AML-193 (cell line): Measurements from ENCODE around the gene DYSF.

Experiments used
- DNase-seq, 2 experiments: peaks; one replicate each; lab custom pipeline; 2025; lab: John Stamatoyannopoulos, UW

DYSF gene

DNA sequence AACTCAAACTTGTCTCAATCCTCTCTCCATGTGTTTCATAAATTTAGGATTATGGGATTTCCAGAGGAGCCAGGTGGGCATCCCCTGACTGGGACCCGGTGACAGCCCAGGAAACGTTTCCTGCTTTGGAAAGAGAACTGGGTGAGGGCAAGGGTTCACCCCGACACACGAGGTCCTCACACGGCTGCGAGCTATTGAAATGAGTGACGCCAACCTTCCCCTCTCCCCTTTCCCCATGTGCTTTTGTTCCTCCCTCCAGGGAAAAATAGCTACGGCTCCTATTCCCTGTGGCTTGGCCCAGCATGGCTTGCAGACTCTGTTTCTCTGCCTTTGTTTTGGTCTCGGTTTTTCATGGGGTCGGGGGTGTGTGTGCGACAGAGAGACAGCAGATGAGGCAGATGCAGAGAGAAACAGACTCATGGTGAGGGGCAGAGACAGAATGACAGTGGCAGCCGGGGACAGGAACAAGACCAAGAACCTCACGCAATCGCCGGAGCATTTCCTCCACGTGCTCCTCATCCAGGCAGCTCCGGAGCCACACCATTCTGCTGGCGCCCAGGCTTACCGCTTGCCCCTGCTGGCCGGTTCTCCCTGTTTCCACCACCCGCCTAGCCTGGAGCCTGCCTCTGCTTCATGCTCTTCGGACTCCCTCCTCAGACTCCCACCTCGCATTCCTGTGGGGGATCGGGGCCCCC is 238.5 kb downstream of the DYSF start:
- DNase-seq = no peak

DNA sequence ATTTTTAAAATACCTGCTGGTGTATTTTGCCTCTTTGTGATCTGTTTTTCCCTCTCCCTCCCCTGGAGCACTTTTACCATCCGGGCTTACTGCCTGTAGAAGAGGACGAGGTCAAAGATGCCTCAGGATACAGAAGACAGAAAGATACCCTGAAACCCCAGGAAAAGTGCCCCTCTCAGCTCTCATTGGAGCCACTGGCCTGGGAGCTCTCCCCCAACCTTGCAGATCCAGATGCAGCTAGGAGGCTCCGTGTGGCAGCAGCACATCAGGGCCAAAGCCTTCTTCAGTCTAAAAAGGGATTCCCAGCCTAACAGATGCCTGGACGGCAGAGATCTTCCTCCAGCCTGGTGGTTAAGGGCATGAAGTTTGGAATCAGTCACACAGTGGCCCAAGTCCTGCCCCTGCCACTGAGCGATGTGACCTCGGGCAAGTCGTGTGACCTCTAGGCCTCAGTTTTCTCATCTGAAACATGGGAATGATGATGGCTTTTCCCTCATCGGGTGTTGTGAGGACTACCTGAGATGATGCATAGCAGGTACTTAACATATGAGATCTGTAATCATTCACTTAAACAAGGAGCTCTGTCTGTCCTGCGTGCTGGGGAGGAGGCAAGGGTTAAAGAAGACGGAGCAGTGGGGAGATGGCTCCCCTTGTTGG is 239.4 kb downstream of the DYSF start:
- DNase-seq = no peak

DNA sequence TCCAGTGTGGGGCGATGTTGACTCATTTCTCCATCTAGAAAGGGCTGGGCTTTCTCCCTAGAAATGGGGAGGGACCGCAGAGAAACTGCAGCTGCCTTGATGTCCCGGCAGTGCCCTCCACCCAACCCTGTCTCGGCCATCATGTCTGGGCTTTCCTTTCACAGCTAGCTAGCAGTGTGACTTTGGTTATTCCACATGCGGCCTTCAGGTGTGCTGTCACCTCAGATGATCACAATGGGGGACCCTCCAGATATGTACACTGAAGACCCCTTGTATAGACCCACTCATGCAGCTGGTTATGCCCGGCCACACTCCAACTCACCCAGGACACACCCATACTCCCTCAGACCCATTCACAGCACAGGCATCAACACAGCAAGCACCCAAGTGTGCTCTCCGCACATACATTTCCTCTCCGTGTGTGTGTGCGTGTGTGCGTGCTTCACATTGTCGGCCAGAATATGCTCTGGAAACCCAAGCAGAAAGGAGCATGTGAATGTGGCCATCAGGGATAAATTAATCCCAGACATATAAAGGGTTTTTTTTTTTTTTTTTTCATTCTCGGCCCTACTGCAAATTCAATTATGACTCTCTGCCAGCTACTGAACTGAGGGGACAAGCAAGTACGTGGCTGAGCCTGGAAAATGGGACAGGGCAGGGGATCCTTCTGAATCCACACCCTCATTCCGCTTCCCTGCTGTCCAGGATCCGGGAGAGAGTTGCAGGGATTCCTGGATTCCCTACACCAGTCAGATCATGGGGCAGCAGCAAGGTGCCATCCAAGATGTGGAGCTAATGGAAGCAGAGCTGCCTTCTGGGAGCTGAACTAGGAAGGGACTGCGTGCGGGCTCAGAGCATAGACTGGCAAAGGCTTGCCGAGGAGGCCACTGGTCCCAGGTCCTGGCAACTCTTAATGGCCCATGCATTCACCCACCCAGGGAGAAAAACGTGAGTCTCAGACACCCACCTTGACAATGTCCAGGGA is 240.2 kb downstream of the DYSF start:
- DNase-seq = no peak

DNA sequence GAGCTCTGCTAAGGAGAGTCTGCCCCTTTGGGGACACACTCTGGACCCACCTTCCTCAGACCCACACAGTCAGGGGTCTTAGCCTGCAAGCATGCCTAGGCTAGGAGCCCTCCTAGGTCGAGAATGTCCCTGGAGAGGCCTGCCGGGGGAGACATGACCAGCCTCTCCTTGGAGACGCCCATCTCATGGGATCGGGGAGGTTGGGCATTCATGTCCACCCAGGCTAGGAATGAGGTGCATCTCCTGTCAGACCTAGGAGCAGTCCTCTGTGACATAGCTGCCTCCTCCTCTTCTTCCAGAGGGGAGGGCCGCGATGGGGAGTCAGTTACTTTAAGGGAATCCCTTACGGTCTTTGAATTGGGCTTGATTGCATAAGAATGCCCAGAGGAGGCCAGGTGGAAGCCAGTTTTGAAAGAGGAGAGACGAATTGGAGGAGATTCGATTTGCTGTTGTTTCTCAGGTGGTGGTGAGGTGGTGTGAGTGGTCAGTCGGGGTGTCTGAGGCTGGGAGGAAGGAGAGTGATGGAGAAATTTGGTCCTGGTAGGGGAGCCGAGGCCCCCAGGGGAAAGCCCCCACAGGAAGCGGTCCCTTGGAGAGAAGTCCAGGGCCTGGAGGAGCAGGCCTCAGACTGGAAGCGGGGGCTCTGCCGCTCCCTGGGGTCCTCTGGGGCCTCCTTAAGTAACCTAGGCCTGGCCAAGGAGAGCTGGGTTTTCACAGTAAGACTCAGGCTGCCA is 241.3 kb downstream of the DYSF start:
- DNase-seq = no peak

DNA sequence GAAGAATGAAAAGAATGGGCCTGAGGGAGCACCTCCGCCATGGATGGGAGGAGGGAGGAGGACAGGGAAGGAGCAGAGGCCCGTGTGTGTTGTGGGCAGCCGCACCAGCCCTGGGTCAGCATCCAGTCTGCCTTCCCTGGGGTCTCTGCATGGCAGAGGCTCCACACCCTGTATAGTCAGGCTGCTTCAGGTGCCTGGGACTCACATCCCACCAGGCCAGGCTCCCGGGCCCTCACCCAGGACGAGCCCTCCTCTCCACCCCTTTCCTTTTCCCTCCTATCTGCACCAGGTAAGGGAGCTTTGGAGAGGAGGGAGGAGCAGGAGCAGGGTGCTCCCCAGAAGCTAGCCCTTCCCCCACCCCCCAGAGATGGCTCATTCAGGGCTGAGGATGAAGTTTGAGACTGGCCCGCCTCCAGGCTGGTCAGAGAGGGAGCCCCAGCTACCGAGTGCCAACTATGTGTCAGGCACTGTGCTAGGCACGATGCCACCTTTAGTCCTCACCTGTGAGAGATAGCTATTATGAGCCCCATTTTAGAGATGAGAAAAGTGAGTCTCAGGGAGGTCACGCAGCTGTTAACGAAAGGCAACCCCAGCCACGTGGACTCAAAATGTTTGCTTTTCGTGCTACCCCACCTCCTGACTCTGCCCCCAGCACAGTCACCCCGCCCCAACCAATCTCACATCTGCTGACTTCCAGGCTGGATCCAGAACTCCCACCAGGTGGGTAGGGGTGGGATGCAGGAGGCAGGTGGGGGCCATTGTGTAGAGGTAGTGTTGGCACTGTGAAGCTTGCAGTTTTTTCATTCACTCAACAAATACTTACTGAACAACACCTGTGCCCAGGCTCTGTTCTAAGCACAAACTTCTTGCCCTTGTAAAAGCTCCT is 242.1 kb downstream of the DYSF start:
- no peak for DNase-seq

DNA sequence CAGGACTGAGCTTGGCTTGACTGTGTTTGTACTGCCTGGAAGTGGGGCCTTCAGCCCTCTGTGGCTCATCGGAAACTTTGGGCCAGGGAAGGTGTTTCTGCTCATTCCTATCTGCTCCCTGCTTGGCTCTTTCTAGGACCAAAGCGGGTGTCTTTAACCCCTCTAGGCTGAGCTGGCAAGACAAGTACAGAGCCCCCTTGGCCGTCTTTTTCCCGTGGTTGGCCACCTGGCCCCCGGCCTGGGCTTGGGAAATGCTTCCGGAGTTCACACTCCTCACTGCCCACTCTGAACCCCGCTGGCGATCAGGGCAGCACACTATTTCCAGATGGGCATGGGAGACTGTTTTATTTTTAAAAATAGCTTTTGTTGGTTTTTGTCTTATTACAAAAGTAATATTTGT is 243.0 kb downstream of the DYSF start:
- no peak for DNase-seq

DNA sequence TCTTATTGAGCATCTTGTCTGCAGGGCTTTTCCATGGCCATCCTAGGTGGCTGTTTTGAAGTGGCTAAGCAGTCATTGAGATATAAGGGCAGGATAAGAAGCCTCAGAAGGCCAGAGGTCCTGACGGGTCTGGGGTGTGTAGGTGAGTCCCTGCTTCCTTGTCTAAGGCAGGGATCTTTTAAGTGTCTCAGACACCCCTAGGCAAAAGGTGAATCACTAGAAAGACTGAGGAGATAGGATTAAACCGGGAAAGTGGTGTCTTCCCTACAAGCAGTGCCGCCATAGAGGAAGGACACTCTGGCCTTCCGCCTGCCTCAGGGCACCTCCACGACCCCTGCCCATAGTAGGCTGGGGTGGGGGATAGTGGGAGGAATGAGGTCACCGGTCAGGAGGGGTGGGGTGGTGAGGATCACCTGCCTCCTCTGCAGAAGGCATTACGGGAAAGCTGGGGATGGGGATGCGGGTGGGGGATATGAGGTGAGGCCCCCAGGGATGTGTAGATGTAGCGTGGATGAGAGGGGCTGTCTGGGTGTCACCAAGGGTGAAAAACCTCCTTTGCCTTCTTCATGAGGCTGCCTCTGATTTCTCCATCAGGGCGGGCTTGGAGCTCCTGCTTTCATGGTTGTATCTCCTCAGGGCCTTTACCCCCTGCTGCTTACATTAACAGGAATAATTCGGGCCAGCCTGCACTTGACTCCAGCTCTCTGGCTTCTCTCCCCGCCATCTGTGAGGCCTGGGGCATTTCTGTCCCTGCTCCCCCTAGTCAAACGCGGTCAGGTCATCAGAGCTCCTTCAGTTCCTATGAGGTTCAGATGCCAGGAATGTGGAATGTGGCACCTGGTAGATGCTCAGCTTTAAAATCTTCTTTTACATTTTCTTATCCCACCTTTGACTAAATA is 244.0 kb downstream of the DYSF start:
- DNase-seq = no peak

DNA sequence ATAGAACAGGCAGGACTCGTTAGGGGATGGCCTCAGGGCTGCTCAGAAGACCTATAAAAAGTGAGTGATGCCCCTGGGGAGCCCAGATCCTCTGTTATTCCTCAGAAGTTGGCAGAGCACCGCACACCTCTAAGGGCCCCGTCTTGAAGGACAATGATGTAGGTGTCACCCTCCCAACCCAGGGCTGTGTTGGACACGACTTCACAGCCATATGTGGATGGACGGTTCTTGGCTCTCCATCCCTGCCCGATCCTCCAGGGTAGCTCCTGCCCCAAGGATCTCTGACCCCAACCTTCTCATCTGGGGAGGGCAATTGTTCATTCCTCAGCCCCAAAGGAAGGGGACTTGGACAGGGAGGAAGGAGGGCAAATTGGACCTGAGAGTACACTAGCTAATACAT is 246.1 kb downstream of the DYSF start:
- no peak for DNase-seq

DNA sequence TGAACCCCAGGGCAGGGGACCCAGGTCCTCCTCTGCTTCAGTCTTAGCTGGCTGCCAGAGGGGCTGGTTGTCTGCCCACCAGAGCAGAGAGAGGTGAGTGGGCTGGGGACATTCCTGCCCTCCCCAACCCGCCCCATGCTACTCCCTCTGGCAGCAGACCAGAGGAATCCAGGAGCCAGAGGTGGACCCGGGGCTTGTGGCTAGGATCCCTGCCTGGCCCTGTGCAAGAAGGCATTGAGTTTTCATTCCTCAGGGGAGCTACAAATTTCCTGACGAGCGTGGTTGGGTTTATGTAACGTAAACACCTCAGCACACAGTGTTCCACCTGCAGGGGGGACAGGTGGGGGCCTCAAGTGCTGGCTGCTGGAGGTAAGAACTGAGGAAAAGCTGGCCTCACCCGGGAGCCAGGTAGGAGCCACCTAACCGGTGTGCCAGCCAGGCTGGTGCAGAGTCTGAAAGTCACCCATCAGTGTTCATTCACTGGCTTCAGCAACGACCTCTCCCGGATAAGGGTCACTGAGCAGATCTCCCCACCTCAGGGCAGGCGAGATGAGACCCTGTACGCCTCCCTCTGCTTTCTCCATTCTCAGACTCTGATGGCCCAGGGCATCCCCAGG is 246.8 kb downstream of the DYSF start:
- no peak for DNase-seq

DNA sequence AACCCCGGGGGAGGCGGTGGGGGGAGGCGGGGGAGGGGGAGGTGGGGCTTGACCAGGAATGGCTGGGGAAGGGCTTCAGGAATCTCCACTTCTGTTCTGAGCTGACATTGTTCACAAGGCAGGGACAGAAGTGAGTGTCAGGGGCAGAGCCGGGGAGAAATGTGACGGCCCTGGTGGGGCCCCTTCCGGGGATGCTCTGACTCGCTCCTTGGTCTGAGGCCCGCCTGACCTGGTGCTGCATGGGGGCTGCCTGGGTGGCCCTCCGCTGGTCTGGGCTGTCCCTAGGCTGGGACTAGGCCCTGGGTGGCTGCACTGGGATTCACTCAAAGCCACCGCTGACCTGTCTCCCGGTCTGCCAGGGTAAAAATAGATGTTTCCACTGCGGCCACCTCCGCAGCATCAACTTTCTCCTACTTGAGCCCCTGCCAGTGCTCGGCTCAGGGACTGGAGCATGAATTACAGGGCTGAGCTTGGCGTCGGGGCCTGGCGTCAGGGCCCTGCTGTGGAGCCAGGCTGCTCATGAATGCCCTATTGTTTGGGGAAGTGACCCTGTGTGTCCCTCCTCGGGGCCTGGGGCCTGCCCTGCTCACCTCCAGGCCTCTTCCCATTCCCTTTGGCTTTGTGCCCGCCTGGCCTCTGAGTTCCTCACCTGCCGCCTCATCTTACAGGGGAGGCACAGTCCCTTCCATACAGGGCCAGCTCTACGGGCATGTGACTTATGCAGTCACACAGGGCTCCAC is 247.5 kb downstream of the DYSF start:
- no peak for DNase-seq

DNA sequence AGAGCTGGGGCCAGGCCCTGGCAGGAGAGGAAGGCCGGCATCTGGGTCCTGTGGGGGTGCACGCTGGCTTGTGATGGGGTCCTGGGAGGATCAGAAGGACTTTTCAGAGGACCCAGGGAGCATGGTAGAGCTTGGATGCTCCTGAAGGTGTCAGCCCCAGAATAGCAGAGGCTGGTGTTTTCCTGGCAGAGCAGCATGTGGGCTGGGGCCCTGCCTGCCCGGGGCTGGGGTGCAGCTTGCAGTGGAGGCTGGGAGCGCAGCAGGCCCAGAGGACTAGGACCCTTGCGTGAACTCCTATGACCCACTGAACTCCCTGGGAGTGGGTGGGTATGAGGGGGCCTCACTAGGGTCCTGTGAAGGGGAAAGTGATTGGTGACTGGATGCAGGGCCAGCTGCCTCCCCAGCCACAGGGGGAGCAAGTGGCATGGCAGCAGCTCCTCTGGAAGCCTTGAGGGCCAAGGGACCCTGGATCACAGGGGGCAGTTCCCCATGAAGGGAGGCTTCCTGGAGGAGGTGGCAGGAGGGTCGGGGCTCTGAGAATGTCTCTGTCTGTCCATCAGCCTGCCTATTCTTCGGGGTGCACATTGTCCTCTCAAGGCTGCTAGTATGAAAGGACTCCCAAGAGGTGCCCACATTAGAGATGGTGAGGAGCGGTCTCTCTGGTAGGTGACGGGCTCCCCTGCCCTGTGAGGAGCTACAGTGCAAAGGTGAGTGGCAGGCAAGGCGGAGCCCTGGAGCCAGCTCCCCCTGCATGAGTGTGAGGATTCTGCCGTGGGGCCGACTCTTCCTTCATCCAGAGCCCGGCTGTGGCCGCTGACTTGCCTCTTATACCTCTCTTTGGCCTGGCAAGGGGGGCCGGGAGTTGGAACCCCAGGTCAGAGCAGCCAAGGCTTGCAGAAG is 249.0 kb downstream of the DYSF start:
- DNase-seq = no peak

DNA sequence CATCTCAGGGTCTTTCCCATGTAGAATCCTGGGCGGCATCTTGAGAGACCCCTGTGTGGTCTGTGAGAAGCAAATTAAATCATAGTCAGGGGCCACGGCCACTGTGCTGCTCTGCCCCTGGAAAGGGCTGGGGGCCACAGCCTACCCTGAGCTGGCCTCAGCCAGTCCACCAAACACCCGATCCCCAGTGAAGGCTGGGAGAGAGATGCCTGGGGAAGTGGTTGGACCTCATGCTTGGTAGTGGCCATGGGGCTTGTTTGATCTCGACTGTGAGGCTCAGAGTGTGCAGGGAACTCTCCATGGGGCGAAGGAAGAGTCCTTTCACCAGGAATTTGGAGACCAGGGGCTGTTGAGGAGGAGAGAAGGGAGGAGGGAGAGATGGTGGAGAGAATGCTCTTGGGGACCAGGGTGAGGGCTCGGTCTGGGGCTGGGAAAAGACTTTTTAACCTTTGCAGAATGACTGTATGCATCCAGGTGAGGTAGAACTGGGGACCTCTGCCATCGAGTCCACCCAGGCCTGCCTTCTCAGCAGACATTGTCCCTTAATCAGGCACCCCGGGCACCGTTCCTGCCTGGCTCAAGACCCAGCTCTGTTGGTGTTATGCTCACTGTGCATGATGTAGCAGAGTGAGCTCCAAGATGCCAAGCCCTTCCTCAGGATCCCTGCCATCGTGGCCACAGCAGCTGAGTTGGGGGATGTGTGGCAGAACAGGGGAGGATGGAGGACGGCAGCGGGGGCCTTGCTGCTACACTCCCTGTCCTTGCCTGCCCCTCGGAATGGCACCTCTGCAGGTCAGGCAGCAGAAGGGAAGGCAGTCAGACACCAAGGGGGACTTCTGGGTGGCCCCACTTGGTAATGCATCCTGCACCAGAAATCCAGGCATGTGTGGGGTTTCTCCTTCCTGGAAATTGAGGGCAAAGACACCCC is 249.9 kb downstream of the DYSF start:
- no peak for DNase-seq

DNA sequence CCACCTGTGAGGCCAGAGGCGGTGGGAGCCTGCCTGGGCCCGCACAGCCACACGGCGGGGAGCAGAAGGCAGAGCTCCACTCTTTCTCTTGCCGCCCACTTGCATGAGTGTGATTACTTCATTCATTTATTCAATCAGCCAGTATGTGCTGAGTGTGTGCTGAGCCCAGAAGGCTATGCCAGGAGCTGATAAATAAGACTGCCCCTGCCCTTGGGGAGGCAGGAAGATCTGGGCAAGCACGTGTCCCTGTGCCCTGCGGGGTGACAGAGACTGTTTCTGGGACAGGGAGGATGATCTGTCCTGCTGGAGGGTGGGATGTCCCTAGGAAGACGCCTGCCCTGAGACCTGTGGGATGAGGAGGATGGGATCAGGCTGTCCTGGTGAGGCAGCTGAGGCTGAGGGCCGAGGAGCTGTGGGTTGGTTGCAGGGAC is 250.8 kb downstream of the DYSF start:
- no peak for DNase-seq

DNA sequence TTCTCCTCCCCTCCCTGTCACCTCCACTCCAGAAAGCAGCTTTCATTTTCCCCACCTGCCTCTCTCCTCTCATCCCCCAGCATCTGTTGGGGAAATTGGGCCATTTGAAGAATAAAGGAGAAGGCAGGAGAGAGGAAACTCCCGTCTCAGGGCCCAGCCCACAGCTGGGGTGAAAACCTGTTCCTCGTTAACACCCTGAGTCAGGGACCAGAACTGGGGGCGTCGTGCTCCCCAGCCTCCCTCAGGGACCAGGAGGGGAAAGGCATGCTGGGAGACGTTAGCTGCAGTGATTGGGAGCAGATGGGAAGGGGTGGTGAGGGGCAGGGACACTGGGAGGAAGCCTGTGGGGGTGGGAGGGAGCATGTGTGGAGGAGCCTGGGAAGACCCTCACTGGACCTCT is 251.3 kb downstream of the DYSF start:
- DNase-seq = no peak

DNA sequence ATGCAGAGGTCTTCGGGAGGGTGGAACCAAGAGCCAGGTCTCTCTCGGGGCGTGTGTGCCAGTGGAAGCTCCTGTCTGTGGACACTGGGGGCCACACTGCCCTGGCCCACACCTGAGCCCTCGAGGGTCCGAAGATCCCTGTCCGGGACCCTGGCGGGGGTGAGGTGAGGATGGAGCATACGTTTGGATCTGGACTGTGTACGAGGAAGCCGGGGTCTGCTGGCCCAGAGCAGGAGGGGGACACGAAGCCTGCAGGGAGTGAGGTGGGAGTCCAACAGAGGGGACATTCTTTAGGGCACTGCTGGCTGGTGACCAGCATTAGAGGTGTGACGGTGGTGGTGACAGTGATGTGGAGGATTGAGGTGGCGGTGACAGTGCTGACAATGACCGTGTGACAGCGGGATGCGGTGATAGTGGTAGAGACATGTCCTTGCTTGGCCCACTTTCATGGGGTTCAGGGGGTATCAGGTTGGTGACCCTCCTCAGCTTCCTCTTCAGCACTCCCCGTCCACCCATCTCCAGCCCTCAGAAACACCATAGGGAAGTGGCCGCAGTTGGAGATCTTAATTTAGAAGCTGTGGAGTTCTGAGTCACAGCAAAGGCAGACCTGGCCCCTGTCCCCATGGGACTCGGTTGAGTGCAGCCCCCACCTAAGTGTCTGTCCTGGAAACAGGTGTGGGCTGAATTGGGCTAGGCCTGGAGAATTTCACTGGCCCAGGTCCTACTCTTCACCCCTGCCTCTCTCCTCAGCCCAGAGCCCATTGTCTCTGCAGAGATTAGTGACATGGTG is 252.0 kb downstream of the DYSF start:
- no peak for DNase-seq

DNA sequence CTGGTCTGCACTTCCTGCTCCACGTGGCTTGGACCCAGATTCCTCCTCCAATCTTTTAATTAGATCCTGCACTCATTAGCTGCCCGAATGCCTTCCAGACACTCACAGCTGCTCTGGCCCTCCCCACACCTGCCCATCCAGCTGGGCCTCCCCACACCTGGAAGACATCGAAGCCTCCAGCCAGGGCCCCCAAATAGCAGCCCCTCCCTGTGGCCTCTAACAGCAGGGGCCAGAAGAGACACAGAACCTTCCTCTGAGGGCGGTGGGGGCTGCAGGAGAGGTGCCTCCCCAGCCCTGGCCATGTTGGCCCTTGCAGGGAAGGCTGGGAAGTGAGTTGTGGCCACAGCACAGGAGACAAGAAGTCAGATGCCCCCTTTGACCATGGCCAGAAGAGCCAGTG is 252.8 kb downstream of the DYSF start:
- DNase-seq = no peak
